MM.1S (cell line): ENCODE measurements around the gene RTF1.
A peak's percentile ranks its signal among the peaks of the same experiment; 100 is the strongest.

Source experiments
- DNase-seq: peaks from one replicate; pipeline ENCODE4 v3.0.0-alpha.2; 2015
- H2AFZ ChIP-seq: fragments of 300-600 bp; sonication (generic); 2 replicates; pipeline ENCODE4 v1.6.0; 2016; ENCODE audit warnings: antibody characterized with exemption, low read length
- H3F3A ChIP-seq: fragments of 300-600 bp; sonication (generic); 2 replicates; pipeline ENCODE4 v1.6.1; 2016; ENCODE audit warnings: mild to moderate bottlenecking, antibody characterized with exemption, low read length, moderate library complexity, mixed read lengths; ENCODE audit not compliant: insufficient read depth
- H3K27ac ChIP-seq: fragments of 300-600 bp; sonication (generic); 2 replicates; pipeline ENCODE4 v1.5.1; 2016; ENCODE audit warnings: mild to moderate bottlenecking, low read length
- H3K27me3 ChIP-seq: fragments of 300-600 bp; sonication (generic); replicated peaks from 2 replicates; pipeline ENCODE4 v1.6.0; 2016; ENCODE audit warnings: low read length; ENCODE audit not compliant: insufficient read depth
- H3K36me3 ChIP-seq: fragments of 300-600 bp; sonication (generic); replicated peaks from 2 replicates; pipeline ENCODE4 v1.6.1; 2016; ENCODE audit warnings: mild to moderate bottlenecking, low read length, mixed read lengths; ENCODE audit not compliant: insufficient read depth
- H3K4me1 ChIP-seq: fragments of 300-600 bp; sonication (generic); 2 replicates; pipeline ENCODE4 v1.6.1; 2016; ENCODE audit warnings: low read length, mixed read lengths
- H3K4me2 ChIP-seq: fragments of 300-600 bp; sonication (generic); 2 replicates; pipeline ENCODE4 v1.6.0; 2016; ENCODE audit warnings: low read depth, low read length
- H3K4me3 ChIP-seq: fragments of 300-600 bp; sonication (generic); 2 replicates; pipeline ENCODE4 v1.5.1; 2016; ENCODE audit warnings: low read length, mixed read lengths
- H3K79me2 ChIP-seq: fragments of 300-600 bp; sonication (generic); 2 replicates; pipeline ENCODE4 v1.6.1; 2016; ENCODE audit warnings: mixed run types, low read length, mixed read lengths
- H3K9ac ChIP-seq: fragments of 300-600 bp; sonication (generic); 2 replicates; pipeline ENCODE4 v1.6.1; 2016; ENCODE audit warnings: low read length, mixed read lengths
- H3K9me2 ChIP-seq: fragments of 300-600 bp; sonication (generic); replicated peaks from 2 replicates; pipeline ENCODE4 v1.6.1; 2016; ENCODE audit warnings: mild to moderate bottlenecking, low read length, mixed read lengths; ENCODE audit not compliant: insufficient read depth
- H3K9me3 ChIP-seq: fragments of 300-600 bp; sonication (generic); replicated peaks from 2 replicates; pipeline ENCODE4 v1.6.1; 2016; ENCODE audit warnings: mild to moderate bottlenecking, low read length, mixed read lengths; ENCODE audit not compliant: insufficient read depth
- H4K20me1 ChIP-seq: fragments of 300-600 bp; sonication (generic); 2 replicates; pipeline ENCODE4 v1.6.1; 2016; ENCODE audit warnings: mild to moderate bottlenecking, low read length, moderate library complexity, mixed read lengths; ENCODE audit not compliant: insufficient read depth
- EZH2 ChIP-seq: fragments of 300-600 bp; sonication (generic); optimal IDR thresholded peaks from 2 replicates; pipeline ENCODE3; 2017; ENCODE audit warnings: low read depth, mild to moderate bottlenecking, antibody characterized with exemption, low read length, mixed read lengths
- EZH2phosphoT487 ChIP-seq: fragments of 300-600 bp; sonication (generic); IDR thresholded peaks from 2 replicates; pipeline ENCODE4 v1.6.1; 2018; ENCODE audit warnings: antibody characterized with exemption, low read length
- TF ChIP-seq, protein P1 (sequence below): fragments of 300-600 bp; sonication (generic); IDR thresholded peaks from 2 replicates; pipeline ENCODE4 v1.5.1; 2016; ENCODE audit warnings: antibody characterized with exemption, low read length, mixed read lengths

RTF1 gene

DNA sequence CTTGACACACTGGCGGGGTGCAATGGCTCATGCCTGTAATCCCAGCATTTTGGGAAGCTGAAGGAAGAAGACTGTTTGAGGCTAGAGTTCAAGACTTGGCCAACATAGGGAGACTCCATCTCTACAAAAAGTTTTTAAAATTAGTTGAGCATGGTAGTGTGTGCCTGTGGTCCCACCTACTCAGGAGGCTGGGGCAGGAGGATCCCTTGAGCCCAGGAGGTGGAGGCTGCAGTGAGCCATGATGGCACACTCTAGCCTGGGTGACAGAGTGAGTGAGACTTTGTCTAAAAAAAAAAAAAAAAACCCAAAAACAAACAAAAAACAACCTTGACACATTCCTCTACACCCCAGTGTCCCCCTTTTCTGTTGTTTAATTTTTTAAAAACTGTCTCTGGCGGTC is 72.7 kb downstream of the RTF1 start:
- H3K4me2 ChIP-seq = no peak overlapping the region
- TF ChIP-seq, protein P1, sequence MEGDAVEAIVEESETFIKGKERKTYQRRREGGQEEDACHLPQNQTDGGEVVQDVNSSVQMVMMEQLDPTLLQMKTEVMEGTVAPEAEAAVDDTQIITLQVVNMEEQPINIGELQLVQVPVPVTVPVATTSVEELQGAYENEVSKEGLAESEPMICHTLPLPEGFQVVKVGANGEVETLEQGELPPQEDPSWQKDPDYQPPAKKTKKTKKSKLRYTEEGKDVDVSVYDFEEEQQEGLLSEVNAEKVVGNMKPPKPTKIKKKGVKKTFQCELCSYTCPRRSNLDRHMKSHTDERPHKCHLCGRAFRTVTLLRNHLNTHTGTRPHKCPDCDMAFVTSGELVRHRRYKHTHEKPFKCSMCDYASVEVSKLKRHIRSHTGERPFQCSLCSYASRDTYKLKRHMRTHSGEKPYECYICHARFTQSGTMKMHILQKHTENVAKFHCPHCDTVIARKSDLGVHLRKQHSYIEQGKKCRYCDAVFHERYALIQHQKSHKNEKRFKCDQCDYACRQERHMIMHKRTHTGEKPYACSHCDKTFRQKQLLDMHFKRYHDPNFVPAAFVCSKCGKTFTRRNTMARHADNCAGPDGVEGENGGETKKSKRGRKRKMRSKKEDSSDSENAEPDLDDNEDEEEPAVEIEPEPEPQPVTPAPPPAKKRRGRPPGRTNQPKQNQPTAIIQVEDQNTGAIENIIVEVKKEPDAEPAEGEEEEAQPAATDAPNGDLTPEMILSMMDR = no peak
- TF ChIP-seq EZH2phosphoT487 (no peak), EZH2 (no peak)
- no peak for DNase-seq
- peaks cover 12% of the 10 kb centered on the region; the same call in 1 of the 2 replicates for H3F3A ChIP-seq
- H3K27ac ChIP-seq = no peak overlapping the region
- H3K36me3 ChIP-seq = no peaks in the 10 kb centered on the region
- peaks cover 5% of the 10 kb centered on the region; the same call in 1 of the 2 replicates for H3K4me1 ChIP-seq
- no peaks in the 10 kb centered on the region for H3K9me2 ChIP-seq
- H3K9me3 ChIP-seq = no peaks in the 10 kb centered on the region
- H3K9ac ChIP-seq = no peak overlapping the region
- H3K27me3 ChIP-seq = no peaks in the 10 kb centered on the region
- H4K20me1 ChIP-seq = no peaks in the 10 kb centered on the region
- H3K4me3 ChIP-seq = no peak overlapping the region
- H2AFZ ChIP-seq = no peak overlapping the region
- H3K79me2 ChIP-seq = no peaks in the 10 kb centered on the region

DNA sequence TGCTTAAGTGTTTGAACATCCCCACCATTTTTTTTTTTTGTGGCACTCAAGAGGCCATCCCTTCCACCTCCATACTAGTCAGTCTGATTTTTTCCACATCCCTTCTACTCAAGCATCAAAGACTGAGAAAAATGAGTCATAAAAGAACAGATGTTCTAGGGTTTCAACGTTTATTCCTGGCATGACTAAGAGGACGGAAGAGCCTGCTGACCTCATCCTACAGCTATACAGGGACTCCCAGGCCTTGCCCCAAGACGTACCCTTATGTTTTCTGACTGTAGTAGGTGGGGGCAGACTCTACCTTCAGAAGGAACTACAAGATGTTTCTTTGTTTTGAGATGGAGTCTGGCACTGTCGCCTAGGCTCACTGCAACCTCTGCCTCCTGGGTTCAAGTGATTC is 73.5 kb downstream of the RTF1 start:
- H2AFZ ChIP-seq = no peak overlapping the region
- H3K4me3 ChIP-seq = no peak overlapping the region
- H3K9me2 ChIP-seq = no peaks in the 10 kb centered on the region
- H3K79me2 ChIP-seq = no peaks in the 10 kb centered on the region
- H4K20me1 ChIP-seq = no peaks in the 10 kb centered on the region
- DNase-seq = no peak
- H3K36me3 ChIP-seq = no peaks in the 10 kb centered on the region
- H3F3A ChIP-seq = peaks cover 12% of the 10 kb centered on the region; the same call in 1 of the 2 replicates
- no peak overlapping the region for H3K27ac ChIP-seq
- no peaks in the 10 kb centered on the region for H3K9me3 ChIP-seq
- H3K4me2 ChIP-seq = no peak overlapping the region
- no peak overlapping the region for H3K9ac ChIP-seq
- H3K27me3 ChIP-seq = no peaks in the 10 kb centered on the region
- TF ChIP-seq EZH2 = no peak
- TF ChIP-seq, protein P1 = no peak
- TF ChIP-seq EZH2phosphoT487 = no peak
- peaks cover 5% of the 10 kb centered on the region; the same call in 1 of the 2 replicates for H3K4me1 ChIP-seq

DNA sequence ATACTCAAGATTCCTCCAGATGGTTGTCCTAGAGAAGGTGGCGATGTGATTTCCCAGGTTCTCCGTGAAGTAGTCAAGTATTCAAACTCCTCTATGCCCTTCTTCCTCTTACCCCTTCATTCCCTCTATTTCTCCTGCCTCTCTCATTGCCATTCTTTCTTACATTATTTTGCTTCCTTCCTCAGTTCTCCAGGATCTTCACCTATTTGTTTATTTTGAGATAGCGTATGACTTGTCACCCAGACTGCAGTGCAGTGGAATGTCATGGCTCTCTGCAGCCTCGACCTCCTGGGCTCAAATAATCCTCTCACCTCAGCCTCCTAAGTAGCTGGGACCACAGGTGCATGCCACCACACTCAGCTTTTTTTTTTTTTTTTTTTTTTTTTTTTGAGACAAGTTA is 75.0 kb downstream of the RTF1 start:
- Histone ChIP-seq H3K27me3 (no peaks in the 10 kb centered on the region), H3K4me2 (no peak overlapping the region), H3K9me2 (no peaks in the 10 kb centered on the region), H2AFZ (no peak overlapping the region), H3F3A (peaks cover 12% of the 10 kb centered on the region; the same call in 1 of the 2 replicates), H3K79me2 (no peaks in the 10 kb centered on the region), H3K9me3 (no peaks in the 10 kb centered on the region), H3K4me3 (no peak overlapping the region), H3K36me3 (no peaks in the 10 kb centered on the region), H3K4me1 (peaks cover 5% of the 10 kb centered on the region; the same call in 1 of the 2 replicates), H3K9ac (no peak overlapping the region), H3K27ac (no peak overlapping the region), H4K20me1 (no peaks in the 10 kb centered on the region)
- no peak for DNase-seq
- TF ChIP-seq EZH2 (no peak), EZH2phosphoT487 (no peak)

DNA sequence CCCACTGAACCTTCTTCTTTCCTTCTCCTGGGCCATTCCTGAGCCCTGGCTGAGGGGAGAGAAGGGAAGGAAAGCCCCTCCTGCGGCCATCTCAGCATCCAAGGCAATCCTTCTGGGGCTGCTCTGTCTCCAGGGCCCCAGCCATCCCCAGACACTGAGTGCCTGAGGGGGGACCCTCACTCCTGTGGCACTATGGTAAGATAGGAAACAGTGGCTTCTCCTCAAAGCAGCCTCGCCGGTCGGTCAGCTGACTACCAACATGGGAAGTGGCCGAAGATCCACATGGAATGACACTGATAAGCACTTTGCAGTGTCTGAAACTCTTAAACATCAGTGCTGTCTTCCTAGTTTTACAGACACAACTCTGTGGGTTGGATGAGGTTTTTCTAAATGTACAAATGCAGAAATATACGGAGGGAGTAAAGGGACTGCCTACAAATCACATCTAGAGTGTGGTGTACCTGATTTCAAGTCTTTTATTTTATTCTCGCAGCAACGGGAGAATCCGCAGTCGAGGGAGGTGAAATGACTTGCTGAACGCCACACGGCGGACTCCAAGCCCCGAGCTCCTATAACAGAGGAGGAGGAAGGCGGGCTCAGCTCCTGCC is 75.8 kb downstream of the RTF1 start:
- Histone ChIP-seq H3K27ac (peak overlapping the region; percentile 80; the same call in 1 of the 2 replicates), H3K4me3 (peak overlapping the region; percentile 81), H3K4me2 (peak overlapping the region; percentile 97), H4K20me1 (no peaks in the 10 kb centered on the region), H3K9ac (peak overlapping the region; percentile 78), H3K9me3 (no peaks in the 10 kb centered on the region), H3K36me3 (no peaks in the 10 kb centered on the region), H3K9me2 (no peaks in the 10 kb centered on the region), H3F3A (peaks cover 12% of the 10 kb centered on the region; the same call in 1 of the 2 replicates), H3K27me3 (no peaks in the 10 kb centered on the region), H3K79me2 (no peaks in the 10 kb centered on the region), H2AFZ (peak overlapping the region; percentile 98), H3K4me1 (peaks cover 5% of the 10 kb centered on the region; the same call in 1 of the 2 replicates)
- no peak for TF ChIP-seq EZH2
- no peak for DNase-seq
